Measurements from ENCODE around the gene RBPJL. TPM values are rescaled to one million over a fixed set of nuclear protein-coding genes. Genes with fewer than 3 reads are reported as not detected.

RBPJL gene
- total RNA-seq, 1 donor from 2014 or later, result not detected

GRCh38 chr20:45313065-45313695, 6.5 kb downstream of the RBPJL start:
- H3K27me3 ChIP-seq, result peaks cover 21% of the 10 kb centered on the region
- H3K36me3 Mint-ChIP-seq, result no peaks in the 10 kb centered on the region
- H3K4me3 ChIP-seq, result no peak overlapping the region
- no peak overlapping the region for H3K9ac ChIP-seq
- H3F3A ChIP-seq (ENCODE audit: low read depth), result no peaks in the 10 kb centered on the region
- no peaks in the 10 kb centered on the region for H3K9me3 Mint-ChIP-seq
- no peak overlapping the region for H3K4me2 ChIP-seq
- H3K4me1 Mint-ChIP-seq, result no peaks in the 10 kb centered on the region
- H3K27ac ChIP-seq, result no peak overlapping the region
- H2AFZ ChIP-seq (replicated peaks), result no peak overlapping the region
- H3K79me2 ChIP-seq (ENCODE audit: low read depth), result no peaks in the 10 kb centered on the region
- no peaks in the 10 kb centered on the region for H3K9me3 ChIP-seq (ENCODE audit: low read depth)
- TF ChIP-seq EZH2phosphoT487 (IDR thresholded peaks at IDR 0.05), result no peak
- no peak for TF ChIP-seq EZH2 (IDR thresholded peaks at IDR 0.05)
- no peak for TF ChIP-seq CTCF (IDR thresholded peaks at IDR 0.05)
- no peak overlapping the region for H3K4me3 Mint-ChIP-seq
- H3K27ac Mint-ChIP-seq, result no peak overlapping the region
- DNase-seq (ENCODE audit: low spot score), result no peak
- peaks cover 3% of the 10 kb centered on the region for H3K27me3 Mint-ChIP-seq (ENCODE audit: insufficient read depth, low read depth)
- H3K36me3 ChIP-seq, result no peaks in the 10 kb centered on the region
- no peaks in the 10 kb centered on the region for H4K20me1 ChIP-seq (ENCODE audit: low read depth)
- no peaks in the 10 kb centered on the region for H3K4me1 ChIP-seq

GRCh38 chr20:45313943-45314342, 7.3 kb downstream of the RBPJL start:
- H3K9me3 ChIP-seq (ENCODE audit: low read depth), result no peaks in the 10 kb centered on the region
- H3K4me3 ChIP-seq, result no peak overlapping the region
- H3K27ac ChIP-seq, result no peak overlapping the region
- Mint-ChIP-seq H3K36me3 (no peaks in the 10 kb centered on the region), H3K4me3 (no peak overlapping the region), H3K27ac (no peak overlapping the region), H3K4me1 (no peaks in the 10 kb centered on the region), H3K27me3 (ENCODE audit: insufficient read depth, low read depth) (peaks cover 3% of the 10 kb centered on the region), H3K9me3 (no peaks in the 10 kb centered on the region)
- H3K27me3 ChIP-seq, result peaks cover 21% of the 10 kb centered on the region
- no peak overlapping the region for H3K9ac ChIP-seq
- H3K4me1 ChIP-seq, result no peaks in the 10 kb centered on the region
- no peaks in the 10 kb centered on the region for H3F3A ChIP-seq (ENCODE audit: low read depth)
- no peak overlapping the region for H2AFZ ChIP-seq (replicated peaks)
- DNase-seq (ENCODE audit: low spot score), result no peak
- H3K79me2 ChIP-seq (ENCODE audit: low read depth), result no peaks in the 10 kb centered on the region
- no peak overlapping the region for H3K4me2 ChIP-seq
- no peaks in the 10 kb centered on the region for H4K20me1 ChIP-seq (ENCODE audit: low read depth)
- no peaks in the 10 kb centered on the region for H3K36me3 ChIP-seq
- TF ChIP-seq EZH2phosphoT487 (IDR thresholded peaks at IDR 0.05) (no peak), CTCF (IDR thresholded peaks at IDR 0.05) (no peak), EZH2 (IDR thresholded peaks at IDR 0.05) (no peak)

GRCh38 chr20:45315672-45316071, 9.0 kb downstream of the RBPJL start:
- H3K4me1 Mint-ChIP-seq, result no peaks in the 10 kb centered on the region
- H3K36me3 Mint-ChIP-seq, result no peaks in the 10 kb centered on the region
- H3K9me3 ChIP-seq (ENCODE audit: low read depth), result no peaks in the 10 kb centered on the region
- H3K27me3 ChIP-seq, result peaks cover 18% of the 10 kb centered on the region
- H3K79me2 ChIP-seq (ENCODE audit: low read depth), result no peaks in the 10 kb centered on the region
- no peaks in the 10 kb centered on the region for H3K9me3 Mint-ChIP-seq
- no peak overlapping the region for H3K27ac Mint-ChIP-seq
- H3K36me3 ChIP-seq, result no peaks in the 10 kb centered on the region
- H4K20me1 ChIP-seq (ENCODE audit: low read depth), result no peaks in the 10 kb centered on the region
- no peak overlapping the region for H3K4me3 ChIP-seq
- H3K4me1 ChIP-seq, result no peaks in the 10 kb centered on the region
- no peak for DNase-seq (ENCODE audit: low spot score)
- H2AFZ ChIP-seq (replicated peaks), result no peak overlapping the region
- no peaks in the 10 kb centered on the region for H3F3A ChIP-seq (ENCODE audit: low read depth)
- TF ChIP-seq EZH2 (IDR thresholded peaks at IDR 0.05), result no peak
- no peak for TF ChIP-seq EZH2phosphoT487 (IDR thresholded peaks at IDR 0.05)
- TF ChIP-seq CTCF (IDR thresholded peaks at IDR 0.05), result no peak
- peaks cover 3% of the 10 kb centered on the region for H3K27me3 Mint-ChIP-seq (ENCODE audit: insufficient read depth, low read depth)
- no peak overlapping the region for H3K4me2 ChIP-seq
- H3K9ac ChIP-seq, result no peak overlapping the region
- no peak overlapping the region for H3K4me3 Mint-ChIP-seq
- H3K27ac ChIP-seq, result no peak overlapping the region

All from neural progenitor cell (in vitro differentiated cells).